HepG2 (cell line): ENCODE data around the gene DMXL2. TPM values are rescaled to one million over a fixed set of nuclear protein-coding genes. Genes with fewer than 3 reads are reported as not detected.

Experiments
- ATAC-seq: fragments of 200-7000 bp; cut with Tn5 transposase; 3 replicates; pipeline ENCODE4 v1.9.1; 2020; ENCODE audit warnings: mild to moderate bottlenecking, moderate library complexity
- BruUV-seq: library from RNA; stranded (reverse); fragments of 400-500 nt; replicated peaks from 2 replicates; lab custom pipeline; 2021; lab: Mats Ljungman, UMichigan
- CTCF ChIA-PET: fragments of 300-600 bp; formaldehyde crosslinking; extraction: SDS; loops from one replicate; lab custom pipeline; 2021; ENCODE audit warnings: low total read pairs, inconsistent platforms, low intra/inter-chr PET ratio; lab: Yijun Ruan, JAX
- POLR2A ChIA-PET: fragments of 350-600 bp; sonication (Branson Sonifier 250); formaldehyde crosslinking; loops from one replicate; lab custom pipeline; 2020; ENCODE audit warnings: antibody characterized with exemption, inconsistent platforms; lab: Yijun Ruan, JAX
- DNase-seq: peaks from one replicate; pipeline ENCODE4 v3.0.0-alpha.2; 2015; ENCODE audit warnings: low spot score
- FAIRE-seq: peaks from 3 replicates; lab custom pipeline; 2011; peaks lifted over from hg19 to GRCh38; lab: Jason Lieb, UNC
- H2AFZ ChIP-seq: one replicate; pipeline ENCODE4 v1.6.1; 2011; ENCODE audit warnings: low read length, inconsistent platforms
- H3K27ac ChIP-seq: fragments of 300-600 bp; 3 replicates; pipeline ENCODE4 v1.8.0; 2011; ENCODE audit warnings: mixed run types, mild to moderate bottlenecking, mixed read lengths, low read length, inconsistent platforms; ENCODE audit not compliant: insufficient read depth; ENCODE audit errors: extremely low read length
- H3K27me3 ChIP-seq, 2 experiments: fragments of 200-600 bp in 1 of 2; 2 replicates in 1 of 2; 3 replicates in 1 of 2; pipeline versions ENCODE4 v1.6.0 to v1.8.0; 2011; ENCODE audit warnings: low read length in 2 of 2, mild to moderate bottlenecking in 2 of 2, moderate library complexity in 2 of 2, inconsistent platforms in 1 of 2; ENCODE audit not compliant: insufficient read depth in 2 of 2, control insufficient read depth in 1 of 2
- H3K36me3 ChIP-seq, 2 experiments: fragments of 200-600 bp in 1 of 2; replicated peaks in 1 of 2; 2 replicates in 1 of 2; 3 replicates in 1 of 2; pipeline versions ENCODE4 v1.5.1 to v1.8.0; 2011; ENCODE audit warnings: low read length in 2 of 2, inconsistent platforms in 1 of 2; ENCODE audit not compliant: insufficient read depth in 2 of 2, control insufficient read depth in 1 of 2
- H3K4me1 ChIP-seq: 2 replicates; pipeline ENCODE4 v1.5.1; 2012; ENCODE audit warnings: low read length, inconsistent platforms; ENCODE audit not compliant: insufficient read depth
- H3K4me2 ChIP-seq: 2 replicates; pipeline ENCODE4 v1.6.0; 2011; ENCODE audit warnings: low read depth, low read length, inconsistent platforms
- H3K4me3 ChIP-seq, 3 experiments: fragments of 200-600 bp in 1 of 3; sonication (generic), shearing (Covaris generic) in 1 of 3; replicated peaks in 1 of 3; 2 replicates each; pipeline ENCODE4 v1.5.1; 2011 to 2016; ENCODE audit warnings: low read length in 3 of 3, inconsistent platforms in 2 of 3, low read depth in 2 of 3, mild to moderate bottlenecking in 2 of 3, control low read depth in 1 of 3, mixed read lengths in 1 of 3; ENCODE audit not compliant: insufficient read depth in 1 of 3
- H3K79me2 ChIP-seq: one replicate; pipeline ENCODE4 v1.6.1; 2011; ENCODE audit warnings: low read length, inconsistent platforms; ENCODE audit not compliant: insufficient read depth
- H3K9ac ChIP-seq: 2 replicates; pipeline ENCODE4 v1.6.0; 2011; ENCODE audit warnings: mild to moderate bottlenecking, low read depth, low read length, inconsistent platforms; ENCODE audit not compliant: insufficient read depth
- H3K9me3 ChIP-seq: 2 replicates; pipeline ENCODE4 v1.5.1; 2012; ENCODE audit warnings: mild to moderate bottlenecking, low read length
- H4K20me1 ChIP-seq: 2 replicates; pipeline ENCODE4 v1.6.0; 2011; ENCODE audit warnings: inconsistent platforms, mild to moderate bottlenecking, low read length, moderate library complexity; ENCODE audit not compliant: insufficient read depth
- HES4 ChIP-seq: sonication (generic); formaldehyde crosslinking; IDR thresholded peaks from 2 replicates; pipeline ENCODE4 v1.9.0; 2021; ENCODE audit warnings: mild to moderate bottlenecking, missing genetic modification reagents, borderline replicate concordance
- POLR2AphosphoS5 ChIP-seq: IDR thresholded peaks from 2 replicates; pipeline ENCODE4 v1.6.1; 2012; ENCODE audit warnings: low read depth, low read length
- ZNF318 ChIP-seq: sonication (generic); formaldehyde crosslinking; IDR thresholded peaks from 2 replicates; pipeline ENCODE4 v1.4.0; 2020; ENCODE audit warnings: mild to moderate bottlenecking, missing genetic modification reagents
- WGBS: methylation state at CpG from one replicate; pipeline ENCODE4 v1.1.6; 2017; ENCODE audit warnings: low lambda C conversion rate; 5-methylcytosine and 5-hydroxymethylcytosine counted together
- in situ Hi-C: cut with HindIII; loops from 2 replicates; pipeline ENCODE4 v1.10.0; 2017; ENCODE audit warnings: low pct_unique_long_range_greater_than_20kb; ENCODE audit not compliant: extremely low pct_ligation_motif_present
- intact Hi-C: fragments of 100-400 bp; cut with micrococcal nuclease; formaldehyde crosslinking; loops from one replicate; pipeline ENCODE4 v1.10.0; 2022; ENCODE audit not compliant: unreplicated experiment
- polyA plus RNA-seq, 8 experiments: library from polyadenylated mRNA; depleted of rRNA in 3 of 8; stranded (reverse) in 7 of 8; unstranded in 1 of 8; fragments of >200 nt; fragmentation: Illumina TruSeq in 4 of 8; extraction: Trizol in 4 of 8; gene quantifications; 2 replicates each; pipeline versions ENCODE4 v1.2.1 to v1.2.3, GENCODE V29; 2011 to 2016; ENCODE audit warnings: low read depth in 4 of 8, missing spikeins in 1 of 8, mixed read lengths in 1 of 8; ENCODE audit not compliant: insufficient read depth in 1 of 8
- total RNA-seq, 5 experiments: library from RNA; depleted of rRNA; stranded (reverse); fragments of >200 nt; fragmentation: Illumina TruSeq; extraction: Trizol; gene quantifications; 2 replicates each; pipeline ENCODE4 v1.2.3, GENCODE V29; 2016; ENCODE audit warnings: low read depth in 1 of 5

The DMXL2 gene
- total and polyA plus RNA-seq, 2 of the 13 experiments (the other 11 are each of a cell fraction or from before 2014, with no cell fraction given), result 11.6 to 15.3 TPM

DNA sequence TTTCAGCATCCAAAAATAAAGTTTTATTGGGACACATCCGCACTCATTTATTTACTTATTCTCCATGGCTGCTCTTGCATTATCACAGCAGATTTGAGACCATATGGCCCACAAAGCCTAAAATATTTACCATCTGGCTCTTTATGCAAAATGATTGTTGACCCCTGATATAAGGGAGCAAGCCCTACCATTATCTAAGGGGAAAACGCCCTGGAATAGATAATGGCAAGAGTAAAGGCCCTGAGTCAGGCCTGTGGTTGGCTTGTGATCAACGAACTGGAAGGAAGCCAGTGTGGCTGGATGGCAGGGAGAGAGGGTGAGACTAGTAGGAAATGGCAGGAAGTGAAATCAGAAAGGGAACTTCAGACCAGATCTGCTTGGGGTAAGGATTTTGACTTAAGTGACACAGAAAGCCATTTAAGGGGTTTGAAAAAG lies 24.6 kb upstream of the DMXL2 start:
- no peak overlapping the region for H3K4me2 ChIP-seq
- no peak for DNase-seq
- no peak overlapping the region for H2AFZ ChIP-seq

More for the DNA sequence above, 24.6 kb upstream of the DMXL2 start:
- WGBS, result 33% methylated on average over 3 of the region's 3 CpGs
- Histone ChIP-seq H3K36me3 (no peaks in the 10 kb centered on the region), H3K79me2 (no peaks in the 10 kb centered on the region), H3K4me3 (no peak overlapping the region), H3K27me3 (no peaks in the 10 kb centered on the region; a peak in 1 of 5 replicates), H3K4me1 (peaks cover 10% of the 10 kb centered on the region), H3K9me3 (no peaks in the 10 kb centered on the region), H3K9ac (no peak overlapping the region), H3K27ac (no peak overlapping the region), H4K20me1 (no peaks in the 10 kb centered on the region)
- BruUV-seq, result no TSS peak
- in situ Hi-C loops, result loop anchor here (25.0 kb wide), 1 partner anchor 265 kb away; no protein-coding TSS in a partner anchor
- FAIRE-seq (no peak), ATAC-seq (no peak)
- TF ChIP-seq POLR2AphosphoS5, result no peak
- no peak for TF ChIP-seq ZNF318 (CRISPR knock-in tag)
- TF ChIP-seq HES4 (CRISPR knock-in tag), result no peak
- CTCF ChIA-PET, result interaction anchor here (1.8 kb wide), 1 partner anchor 130 kb away, joined by 6 read pairs; no protein-coding TSS in a partner anchor
- POLR2A ChIA-PET, result no interaction called here
- intact Hi-C loops, result no loop called here
